CD4-positive, alpha-beta T cell treated with Interleukin-17A for 1 hour (primary cell): ENCODE measurements around the gene KPNB1.
"Not testable (repeated sequence)": the region's sequence is repeated elsewhere in the genome, so short reads cannot be mapped to it uniquely, and the experiment has no call there.

Experiments
- DNase-seq: peaks from one replicate; pipeline ENCODE4 v3.0.0-alpha.2; 2020

KPNB1 gene

GRCh38 chr17:47682727-47683126 lies 33.0 kb downstream of the KPNB1 start:
- DNase-seq, result not testable (repeated sequence)

GRCh38 chr17:47684025-47684424 lies 34.3 kb downstream of the KPNB1 start:
- no peak for DNase-seq

GRCh38 chr17:47684535-47685193 lies 34.9 kb downstream of the KPNB1 start:
- no peak for DNase-seq

- no peak for DNase-seq
Observed at GRCh38 chr17:47685556-47686275, 36.0 kb downstream of the KPNB1 start.

- DNase-seq, result no peak
Observed at GRCh38 chr17:47686276-47686635, 36.5 kb downstream of the KPNB1 start.

- no peak for DNase-seq
Observed at GRCh38 chr17:47686664-47687327, 37.1 kb downstream of the KPNB1 start.

GRCh38 chr17:47687328-47687690 lies 37.6 kb downstream of the KPNB1 start:
- no peak for DNase-seq

GRCh38 chr17:47687748-47688147 lies 38.0 kb downstream of the KPNB1 start:
- no peak for DNase-seq

GRCh38 chr17:47690121-47690520 lies 40.4 kb downstream of the KPNB1 start:
- DNase-seq, result no peak

- no peak for DNase-seq
Observed at GRCh38 chr17:47692137-47692894, 42.6 kb downstream of the KPNB1 start.

GRCh38 chr17:47692895-47693730 lies 43.4 kb downstream of the KPNB1 start:
- no peak for DNase-seq

- DNase-seq, result peak; percentile 69
Observed at GRCh38 chr17:47693731-47694580, 44.2 kb downstream of the KPNB1 start, which contains the start of gene TBKBP1. TSS of gene TBKBP1 (plus strand) at chr17:47694161. CDS start at chr17:47696113, 1,952 bp downstream.

- DNase-seq, result peak; percentile 45
Observed at GRCh38 chr17:47694581-47695428, 45.1 kb downstream of the KPNB1 start.

- no peak for DNase-seq
Observed at GRCh38 chr17:47695429-47696376, 46.0 kb downstream of the KPNB1 start.

GRCh38 chr17:47696717-47697642 lies 47.3 kb downstream of the KPNB1 start:
- no peak for DNase-seq

- DNase-seq, result no peak
Observed at GRCh38 chr17:47697906-47698711, 48.4 kb downstream of the KPNB1 start.
